Adrenal gland (tissue), 5 donors: Measurements from ENCODE around the gene NPPB.

Experiments used
- CTCF ChIP-seq, 6 experiments: fragments of 450-650 bp in 4 of 6; fragments of 200-600 bp in 2 of 6; sonication (generic) in 1 of 6; IDR thresholded peaks; 1 replicate in 5 of 6; 2 replicates in 1 of 6; pipeline versions ENCODE4 v1.5.1 to v1.8.0; 2016 to 2021; ENCODE audit warnings: antibody characterized with exemption in 6 of 6, mild to moderate bottlenecking in 2 of 6, moderate library complexity in 1 of 6
- POLR2A ChIP-seq, 2 donors: fragments of 450-650 bp; IDR thresholded peaks; one replicate each; pipeline ENCODE4 v1.6.1; 2017; ENCODE audit warnings: antibody characterized with exemption in 2 of 2, mild to moderate bottlenecking in 2 of 2, moderate library complexity in 1 of 2
- donor health status: DM: no; HTN: no; CAD: no.

GRCh38 chr1:11869650-11870207 lies 11.0 kb upstream of the NPPB start:
- TF ChIP-seq POLR2A (IDR thresholded peaks at IDR 0.05): no peak
- no peak for TF ChIP-seq CTCF (IDR thresholded peaks at IDR 0.05)
